CD4-positive, alpha-beta T cell treated with Interleukin-17A for 1 hour (primary cell): ENCODE measurements around the gene RAMP1.

Experiments used
- DNase-seq: peaks from one replicate; pipeline ENCODE4 v3.0.0-alpha.2; 2020

The RAMP1 gene

GRCh38 chr2:237955640-237956401, 96.4 kb downstream of the RAMP1 start:
- no peak for DNase-seq

GRCh38 chr2:237956402-237956736, 96.9 kb downstream of the RAMP1 start:
- no peak for DNase-seq

DNA sequence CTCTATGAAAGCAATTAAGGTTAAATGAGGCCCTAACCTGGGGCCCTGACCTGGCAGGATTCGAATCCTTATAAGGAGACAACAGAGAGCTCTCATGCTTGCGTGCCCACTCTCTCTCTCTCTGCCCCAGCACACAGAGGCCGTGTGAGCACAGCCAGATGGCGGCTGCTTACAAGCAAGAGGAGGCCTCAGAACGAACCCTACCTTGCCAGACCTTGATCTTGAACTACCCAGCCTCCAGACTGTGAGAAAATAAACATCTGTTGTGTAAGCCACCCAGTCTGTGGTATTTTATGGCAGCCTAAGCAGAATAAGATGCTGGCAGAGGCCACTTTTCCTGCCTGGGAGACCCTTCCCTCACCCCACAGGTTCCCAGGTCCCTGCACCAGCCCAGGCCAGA, 102.2 kb downstream of the RAMP1 start:
- no peak for DNase-seq
